HG03378 (cell line): ENCODE results near the gene MYO19.
"Not testable (repeated sequence)": the region's sequence is repeated elsewhere in the genome, so short reads cannot be mapped to it uniquely, and the experiment has no call there.

Experiments used
- ATAC-seq: cut with Tn5 transposase; IDR thresholded peaks from one replicate; pipeline ENCODE4 v1.9.1; 2021; ENCODE audit warnings: mild to moderate bottlenecking, moderate library complexity; ENCODE audit not compliant: unreplicated experiment

MYO19 gene

DNA sequence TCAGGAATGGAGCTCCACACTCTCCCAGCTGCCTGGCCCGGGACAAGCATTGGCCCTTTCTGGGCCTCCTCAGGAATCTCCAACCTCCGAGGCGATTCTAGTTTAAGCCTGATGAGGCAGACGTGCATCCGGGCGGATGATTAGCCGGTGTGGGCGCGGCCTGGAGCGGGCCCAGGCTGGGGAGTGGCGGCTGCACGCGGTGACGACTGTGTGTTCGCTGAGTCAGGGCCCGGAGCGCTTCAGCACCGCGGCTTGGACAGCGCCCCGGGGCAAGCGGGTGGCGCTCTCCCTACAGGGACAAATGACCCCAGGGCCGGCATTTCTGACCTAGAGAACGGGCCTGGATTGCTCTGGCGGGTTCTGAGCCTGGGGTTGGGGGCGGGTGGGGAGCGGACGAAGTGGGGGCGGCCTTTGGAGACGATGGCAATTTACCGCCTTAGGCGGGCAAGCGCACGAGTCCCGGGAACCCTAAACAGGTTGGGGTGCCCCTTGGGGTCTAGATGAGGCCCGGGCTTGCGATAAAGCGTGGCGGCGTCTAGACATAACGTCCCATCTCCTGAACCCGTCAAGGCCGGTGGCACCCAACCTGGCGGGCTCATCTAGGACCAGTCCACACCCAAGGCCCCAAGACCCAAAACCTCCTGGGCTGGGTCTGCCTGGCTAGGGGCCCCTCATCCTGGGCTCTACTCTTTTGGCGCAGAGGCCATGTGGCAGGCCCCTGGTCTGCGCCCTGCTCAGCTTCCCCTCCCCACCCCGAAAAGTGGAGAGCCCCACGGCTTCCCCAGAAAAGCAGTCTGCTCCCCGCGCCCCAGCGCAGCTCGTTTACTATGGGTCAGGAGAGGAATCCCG is 70.5 kb downstream of the MYO19 start:
- no peak for ATAC-seq

DNA sequence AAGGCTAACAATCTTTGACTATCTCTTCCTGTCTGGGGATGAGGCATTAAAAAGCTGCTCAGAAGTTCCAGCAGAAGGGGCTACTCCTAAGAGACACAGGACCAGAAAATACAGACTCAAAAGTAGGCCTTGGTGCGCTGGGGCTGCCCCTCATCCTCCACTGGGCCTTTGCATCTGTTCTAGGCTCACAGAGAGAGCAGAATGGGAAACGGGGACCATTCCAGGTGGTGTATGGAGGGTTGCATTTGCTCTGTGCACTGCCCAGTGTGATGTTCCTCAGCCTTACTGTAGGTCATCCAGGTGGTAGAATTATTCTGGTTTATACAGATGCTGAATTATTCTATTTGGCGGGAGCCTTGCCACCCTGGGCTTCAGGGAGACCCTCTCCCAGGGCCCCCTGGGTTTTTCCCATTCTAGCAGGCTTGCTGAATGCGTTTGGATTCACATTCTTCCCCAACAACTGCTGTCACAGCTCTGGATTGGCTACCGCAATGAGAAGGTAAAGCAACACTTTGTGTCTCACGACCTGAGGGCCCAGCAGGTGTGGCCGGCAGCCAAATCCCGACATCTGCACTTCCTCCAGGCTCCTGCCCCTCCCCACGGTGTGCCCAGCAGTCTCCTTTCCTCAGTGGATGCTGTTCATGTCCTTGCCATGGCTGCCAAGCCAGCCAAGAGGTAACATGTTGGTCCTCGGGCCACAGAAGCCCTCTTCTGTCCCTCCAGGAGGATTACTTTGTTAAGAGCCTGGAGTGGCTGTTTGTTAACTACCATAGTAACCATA is 73.1 kb downstream of the MYO19 start:
- no peak for ATAC-seq

DNA sequence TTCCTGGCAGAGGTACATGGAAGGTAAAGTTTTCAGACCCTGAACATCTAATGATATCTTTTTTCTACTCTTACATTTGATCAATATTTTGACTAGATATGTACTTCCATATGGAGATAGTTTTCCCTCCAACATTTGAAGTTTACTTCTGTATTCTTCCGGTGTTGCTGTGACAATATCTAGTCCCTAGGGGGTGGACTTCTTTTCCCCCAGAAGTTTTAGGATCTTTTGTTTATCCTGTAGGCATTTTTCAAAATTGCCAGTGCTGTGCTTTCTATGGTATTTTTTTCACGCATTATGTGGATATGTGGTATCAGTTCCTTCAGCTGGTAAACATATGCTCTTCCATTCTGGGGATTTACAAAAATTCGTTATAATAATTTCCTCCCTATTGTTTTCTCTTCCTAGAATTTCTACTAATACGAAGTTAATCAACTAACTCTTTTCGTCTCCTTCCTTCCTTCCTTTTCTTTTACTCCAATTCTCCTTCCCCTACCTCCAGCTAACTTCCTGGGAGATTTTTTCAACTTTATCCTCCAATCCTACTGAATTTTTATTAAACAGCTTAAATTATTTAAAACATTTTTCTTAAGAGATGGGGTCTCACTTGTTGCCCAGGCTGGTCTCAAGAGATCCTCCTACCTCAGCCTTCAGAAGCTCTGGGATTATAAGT is 74.3 kb downstream of the MYO19 start:
- ATAC-seq, result no peak

DNA sequence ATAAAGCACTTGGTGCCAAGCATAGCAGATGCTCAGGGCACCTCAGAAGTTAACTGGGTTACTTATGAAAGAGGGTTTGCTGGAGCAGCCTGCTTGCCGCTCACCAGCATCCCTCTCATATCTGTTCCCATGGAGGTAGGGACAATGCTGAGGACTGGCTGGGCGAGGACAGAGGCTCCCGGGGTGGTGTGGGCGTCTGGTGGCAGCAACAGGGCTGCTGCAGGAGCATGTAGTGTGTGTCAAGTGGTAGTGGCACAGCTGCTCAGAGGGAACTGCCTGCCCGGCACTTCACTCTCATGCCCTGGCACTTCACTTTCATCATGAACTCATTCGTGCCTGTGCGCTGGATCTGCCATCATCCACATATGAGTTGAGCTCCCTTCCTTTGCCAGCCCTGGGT is 75.1 kb downstream of the MYO19 start:
- ATAC-seq, result no peak

DNA sequence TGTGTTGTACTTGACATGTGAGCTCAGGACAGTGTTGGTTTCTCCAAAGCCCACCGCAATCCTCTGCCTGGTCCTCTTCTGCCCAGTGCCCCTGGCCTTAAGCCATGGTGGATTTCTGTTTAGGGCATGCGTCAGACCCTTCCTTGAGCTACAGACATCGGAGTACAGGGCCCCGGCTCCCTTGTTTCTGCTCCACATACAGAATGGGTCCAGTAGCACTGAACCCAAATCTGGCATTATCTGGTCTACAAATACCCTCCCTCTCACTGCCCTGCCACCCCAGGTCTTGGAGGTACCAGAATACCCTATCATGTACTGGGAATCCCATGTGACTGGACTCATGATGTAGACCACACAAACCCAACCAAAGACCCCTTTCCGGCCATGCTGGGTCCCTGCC is 75.6 kb downstream of the MYO19 start:
- ATAC-seq, result no peak

DNA sequence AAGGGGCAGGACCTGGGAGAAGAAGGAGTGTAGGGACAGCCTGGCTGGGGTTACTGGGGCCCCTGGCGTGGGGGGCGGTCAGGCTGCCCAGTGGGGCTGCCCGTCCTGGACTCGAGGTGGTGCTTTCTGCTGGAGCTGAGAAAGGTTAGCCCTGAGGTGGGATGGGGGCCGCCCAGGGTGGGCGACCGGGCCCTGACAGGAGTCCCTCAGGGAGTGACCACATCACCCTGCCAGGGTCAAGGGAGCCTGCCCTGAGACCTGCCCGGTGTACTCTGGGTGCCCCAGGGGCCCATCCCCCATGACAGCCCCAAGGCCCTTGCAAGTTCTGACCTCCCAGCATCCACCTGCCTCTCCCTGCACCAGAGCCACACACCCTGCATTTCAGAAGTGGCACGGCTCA is 77.0 kb downstream of the MYO19 start:
- not testable (repeated sequence) for ATAC-seq

DNA sequence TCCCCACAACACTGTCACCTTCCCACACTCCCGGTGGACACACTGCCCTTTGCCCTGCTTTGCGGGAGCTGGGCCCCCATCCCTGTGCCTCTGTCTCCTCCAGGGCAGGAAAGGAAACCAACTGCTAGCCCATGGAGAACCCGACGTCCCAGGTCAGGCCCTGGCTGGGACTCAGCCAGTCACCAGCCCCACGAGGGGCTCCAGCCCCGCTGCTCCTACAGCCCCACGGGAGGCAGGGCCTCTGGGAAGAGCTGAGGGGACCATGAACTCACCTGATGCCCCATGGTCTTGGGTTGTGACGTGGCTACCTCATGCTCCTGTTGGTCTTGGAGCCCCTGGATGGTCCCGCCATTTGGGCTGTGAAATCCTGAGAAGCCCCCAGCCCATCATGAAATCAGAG is 81.8 kb downstream of the MYO19 start:
- ATAC-seq, result not testable (repeated sequence)

DNA sequence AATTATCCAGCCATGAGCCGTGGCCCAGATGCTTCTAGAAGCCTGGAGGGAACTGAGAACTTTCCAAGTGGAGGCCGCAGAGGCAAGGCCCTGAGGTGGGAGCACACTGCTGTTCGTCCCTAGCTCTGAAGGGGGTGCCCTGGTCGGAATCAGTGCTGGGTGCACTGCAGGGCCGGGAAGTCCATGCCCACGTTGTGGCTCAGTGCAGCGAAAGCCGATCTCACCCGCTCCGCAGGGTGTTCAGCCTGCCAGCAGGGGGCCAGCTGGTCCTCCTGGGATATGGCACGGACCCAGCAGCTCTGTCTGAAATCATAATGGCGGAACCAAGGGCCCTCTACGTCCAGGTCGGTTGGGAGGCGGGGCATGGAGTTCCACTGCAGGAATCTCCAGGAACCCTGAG is 84.7 kb downstream of the MYO19 start:
- ATAC-seq, result not testable (repeated sequence)
